Endodermal cell (in vitro differentiated cells): ENCODE data around the gene ACTBL2. TPM values are rescaled to one million over a fixed set of nuclear protein-coding genes. Genes with fewer than 3 reads are reported as not detected.

Experiments used
- DNase-seq: peaks from one replicate; pipeline ENCODE4 v3.0.0-alpha.2; 2017
- H3K27ac ChIP-seq: 2 replicates; pipeline ENCODE4 v1.5.1; 2013; ENCODE audit warnings: mild to moderate bottlenecking, low read depth, low read length, moderate library complexity
- H3K27me3 ChIP-seq: 2 replicates; pipeline ENCODE4 v1.6.1; 2013; ENCODE audit warnings: mild to moderate bottlenecking, low read length, moderate library complexity; ENCODE audit not compliant: insufficient read depth, control insufficient read depth, poor library complexity, severe bottlenecking
- H3K36me3 ChIP-seq: 2 replicates; pipeline ENCODE4 v1.7.0; 2013; ENCODE audit warnings: mild to moderate bottlenecking, low read length, moderate library complexity; ENCODE audit not compliant: control insufficient read depth, insufficient read depth
- H3K4me1 ChIP-seq: one replicate; pipeline ENCODE4 v1.7.0; 2013; ENCODE audit warnings: low read length; ENCODE audit not compliant: control insufficient read depth, insufficient read depth
- H3K4me3 ChIP-seq: 2 replicates; pipeline ENCODE4 v1.5.1; 2013; ENCODE audit warnings: mild to moderate bottlenecking, low read length, moderate library complexity
- H3K9ac ChIP-seq: 2 replicates; pipeline ENCODE4 v1.6.1; 2013; ENCODE audit warnings: mild to moderate bottlenecking, low read length, moderate library complexity; ENCODE audit not compliant: poor library complexity, severe bottlenecking; ENCODE audit errors: extremely low read depth
- H3K9me3 ChIP-seq: 2 replicates; pipeline ENCODE4 v1.6.1; 2013; ENCODE audit warnings: mild to moderate bottlenecking, low read length, moderate library complexity; ENCODE audit not compliant: control insufficient read depth
- H3K27ac Mint-ChIP-seq: 2 replicates; pipeline ENCODE4 v1.8.0; 2020; ENCODE audit warnings: mixed read lengths
- H3K27me3 Mint-ChIP-seq: 2 replicates; pipeline ENCODE4 v1.8.0; 2021; ENCODE audit warnings: mild to moderate bottlenecking, mixed read lengths; ENCODE audit not compliant: insufficient read depth
- H3K36me3 Mint-ChIP-seq: 2 replicates; pipeline ENCODE4 v1.8.0; 2020; ENCODE audit warnings: low read depth, mixed read lengths
- H3K4me1 Mint-ChIP-seq: 2 replicates; pipeline ENCODE4 v1.8.0; 2020; ENCODE audit warnings: mixed read lengths
- H3K4me3 Mint-ChIP-seq: 2 replicates; pipeline ENCODE4 v1.8.0; 2020; ENCODE audit warnings: mild to moderate bottlenecking, moderate library complexity, mixed read lengths
- H3K9me3 Mint-ChIP-seq: 2 replicates; pipeline ENCODE4 v1.8.0; 2020; ENCODE audit warnings: mild to moderate bottlenecking, mixed read lengths
- WGBS, 2 experiments: methylation state at CpG; one replicate each; pipeline versions ENCODE4 v1.1.5 to v1.1.7; 2013; ENCODE audit warnings: missing lambda C conversion rate in 2 of 2, mixed read lengths in 1 of 2; ENCODE audit not compliant: insufficient coverage in 1 of 2, insufficient read length in 1 of 2; 5-methylcytosine and 5-hydroxymethylcytosine counted together
- total RNA-seq, 2 donors: library from RNA; stranded (reverse); fragmentation: NEBNext Ultra II Directional in 1 of 2; extraction: Animal tissue kit (Norgen Biotek cat#: 25700) in 1 of 2; gene quantifications; 2 replicates in 1 of 2; 3 replicates in 1 of 2; pipeline ENCODE4 v1.2.1, GENCODE V29; 2021
- TF ChIP-seq, protein P1 (sequence below): fragments of 200-600 bp; sonication (generic); conservative IDR thresholded peaks from 2 replicates; pipeline ENCODE4 v1.5.0; 2021; ENCODE audit warnings: antibody characterized with exemption, mild to moderate bottlenecking

The ACTBL2 gene
- total RNA-seq, 2 donors from 2014 or later: not detected

DNA sequence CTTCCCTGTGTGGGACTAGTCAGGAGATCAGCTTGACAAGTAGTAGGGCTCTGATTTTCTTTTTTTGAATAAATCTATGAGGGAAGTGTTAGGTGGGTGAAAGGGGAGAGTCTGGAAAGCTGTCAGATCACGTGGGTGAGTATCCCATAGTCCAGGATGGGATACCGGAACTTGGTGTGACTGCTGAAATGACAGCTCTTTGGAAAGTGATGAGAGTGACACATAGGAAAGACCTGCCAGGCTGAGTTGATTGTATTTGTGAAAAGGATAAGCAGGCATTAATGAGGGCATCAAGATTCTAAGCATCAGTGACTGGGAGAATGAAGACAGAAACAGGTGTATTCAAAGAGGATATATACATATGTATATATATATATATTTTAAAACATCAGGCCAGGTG is 35.6 kb downstream of the ACTBL2 start:
- H3K27ac Mint-ChIP-seq: no peak overlapping the region
- no peaks in the 10 kb centered on the region for H3K9me3 ChIP-seq
- no peak overlapping the region for H3K9ac ChIP-seq
- H3K27ac ChIP-seq: no peak overlapping the region
- H3K9me3 Mint-ChIP-seq: no peaks in the 10 kb centered on the region
- no peaks in the 10 kb centered on the region for H3K36me3 Mint-ChIP-seq
- DNase-seq: no peak
- no peak overlapping the region for H3K4me3 ChIP-seq
- no peak overlapping the region for H3K4me3 Mint-ChIP-seq
- H3K27me3 Mint-ChIP-seq: no peaks in the 10 kb centered on the region
- H3K4me1 Mint-ChIP-seq: no peaks in the 10 kb centered on the region
- 89 to 90% methylated on average over 2 of the region's 2 CpGs for WGBS, 2 experiments
- H3K36me3 ChIP-seq: no peaks in the 10 kb centered on the region
- TF ChIP-seq, protein P1, sequence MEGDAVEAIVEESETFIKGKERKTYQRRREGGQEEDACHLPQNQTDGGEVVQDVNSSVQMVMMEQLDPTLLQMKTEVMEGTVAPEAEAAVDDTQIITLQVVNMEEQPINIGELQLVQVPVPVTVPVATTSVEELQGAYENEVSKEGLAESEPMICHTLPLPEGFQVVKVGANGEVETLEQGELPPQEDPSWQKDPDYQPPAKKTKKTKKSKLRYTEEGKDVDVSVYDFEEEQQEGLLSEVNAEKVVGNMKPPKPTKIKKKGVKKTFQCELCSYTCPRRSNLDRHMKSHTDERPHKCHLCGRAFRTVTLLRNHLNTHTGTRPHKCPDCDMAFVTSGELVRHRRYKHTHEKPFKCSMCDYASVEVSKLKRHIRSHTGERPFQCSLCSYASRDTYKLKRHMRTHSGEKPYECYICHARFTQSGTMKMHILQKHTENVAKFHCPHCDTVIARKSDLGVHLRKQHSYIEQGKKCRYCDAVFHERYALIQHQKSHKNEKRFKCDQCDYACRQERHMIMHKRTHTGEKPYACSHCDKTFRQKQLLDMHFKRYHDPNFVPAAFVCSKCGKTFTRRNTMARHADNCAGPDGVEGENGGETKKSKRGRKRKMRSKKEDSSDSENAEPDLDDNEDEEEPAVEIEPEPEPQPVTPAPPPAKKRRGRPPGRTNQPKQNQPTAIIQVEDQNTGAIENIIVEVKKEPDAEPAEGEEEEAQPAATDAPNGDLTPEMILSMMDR: no peak
- H3K27me3 ChIP-seq: no peaks in the 10 kb centered on the region
- H3K4me1 ChIP-seq: no peaks in the 10 kb centered on the region

DNA sequence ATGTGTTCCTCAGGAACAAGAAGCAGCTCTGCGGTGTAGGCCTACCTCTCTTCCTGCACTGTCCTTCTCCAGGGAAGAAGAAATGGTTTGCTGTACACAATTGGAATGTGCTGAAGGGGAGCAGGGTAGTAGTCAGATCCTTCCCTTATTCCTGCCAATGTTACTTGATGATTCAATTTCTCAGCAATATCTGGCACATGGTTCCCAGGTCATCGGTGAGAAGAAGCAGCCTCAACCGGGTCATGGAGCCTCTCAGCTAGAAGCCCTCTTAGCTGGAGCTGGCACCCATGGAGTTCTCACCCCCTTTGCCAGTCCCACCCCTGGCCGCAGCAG is 36.9 kb downstream of the ACTBL2 start:
- H3K36me3 ChIP-seq: no peaks in the 10 kb centered on the region
- DNase-seq: no peak
- TF ChIP-seq, protein P1: no peak
- no peak overlapping the region for H3K27ac Mint-ChIP-seq
- H3K4me3 ChIP-seq: no peak overlapping the region
- no peak overlapping the region for H3K4me3 Mint-ChIP-seq
- H3K9me3 Mint-ChIP-seq: no peaks in the 10 kb centered on the region
- no peaks in the 10 kb centered on the region for H3K4me1 ChIP-seq
- WGBS, 2 experiments: 94 to 100% methylated on average over 3 to 4 of the region's 4 CpGs
- no peak overlapping the region for H3K9ac ChIP-seq
- no peaks in the 10 kb centered on the region for H3K36me3 Mint-ChIP-seq
- no peaks in the 10 kb centered on the region for H3K27me3 Mint-ChIP-seq
- H3K27ac ChIP-seq: no peak overlapping the region
- H3K4me1 Mint-ChIP-seq: no peaks in the 10 kb centered on the region
- H3K27me3 ChIP-seq: no peaks in the 10 kb centered on the region
- H3K9me3 ChIP-seq: no peaks in the 10 kb centered on the region

DNA sequence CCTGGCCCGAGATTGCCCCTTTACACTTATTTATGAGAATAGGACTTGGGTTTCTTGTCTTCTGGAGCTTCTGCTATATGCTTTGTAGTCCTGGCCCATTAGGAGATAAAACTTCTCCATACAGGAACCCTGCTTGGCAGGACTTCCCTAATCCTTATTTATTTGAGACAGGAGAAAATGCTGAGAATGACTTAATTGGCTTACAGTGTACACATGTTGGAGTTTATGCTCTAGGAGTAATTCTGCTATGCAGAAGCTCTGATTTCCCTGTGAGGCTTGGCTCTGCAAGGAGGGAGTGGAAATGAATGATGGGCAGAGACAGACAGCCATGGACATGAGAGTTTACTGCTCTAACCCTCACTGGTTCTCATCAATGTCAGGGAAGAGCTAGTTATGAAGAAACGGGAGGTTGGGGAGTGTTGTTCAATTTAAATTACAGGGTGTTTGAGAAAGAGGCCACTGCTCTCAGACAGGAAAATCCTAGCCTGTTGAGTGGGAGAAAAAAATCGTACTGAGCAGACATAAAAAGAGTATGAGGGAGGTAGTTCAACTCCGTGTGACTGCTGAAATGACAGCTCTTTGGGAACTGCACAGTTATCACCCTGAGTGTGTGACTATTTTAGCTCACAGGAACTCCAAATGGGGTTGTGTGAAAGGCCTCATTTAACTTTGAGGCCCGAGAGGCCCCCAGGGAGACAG is 37.5 kb downstream of the ACTBL2 start:
- TF ChIP-seq, protein P1: no peak
- H3K27ac ChIP-seq: no peak overlapping the region
- Mint-ChIP-seq H3K4me3 (no peak overlapping the region), H3K9me3 (no peaks in the 10 kb centered on the region), H3K4me1 (no peaks in the 10 kb centered on the region), H3K27me3 (no peaks in the 10 kb centered on the region), H3K27ac (no peak overlapping the region), H3K36me3 (no peaks in the 10 kb centered on the region)
- H3K9me3 ChIP-seq: no peaks in the 10 kb centered on the region
- no peak overlapping the region for H3K4me3 ChIP-seq
- DNase-seq: no peak
- H3K9ac ChIP-seq: no peak overlapping the region
- no peaks in the 10 kb centered on the region for H3K27me3 ChIP-seq
- no peaks in the 10 kb centered on the region for H3K4me1 ChIP-seq
- 92 to 95% methylated on average over 2 to 5 of the region's 5 CpGs for WGBS, 2 experiments
- H3K36me3 ChIP-seq: no peaks in the 10 kb centered on the region
